K562 (cell line): ENCODE results near the gene ITGAE. TPM values are rescaled to one million over a fixed set of nuclear protein-coding genes. Genes with fewer than 3 reads are reported as not detected.

Source experiments
- C11orf30 ChIP-seq: fragments of 450-650 bp; IDR thresholded peaks from 2 replicates; pipeline ENCODE4 v1.6.1; 2016; ENCODE audit warnings: low read depth, mild to moderate bottlenecking
- GATA2 ChIP-seq: sonication (generic); formaldehyde crosslinking; IDR thresholded peaks from 2 replicates; pipeline ENCODE4 v1.4.0; 2020; ENCODE audit warnings: mild to moderate bottlenecking, missing genetic modification reagents
- HDAC1 ChIP-seq, 2 experiments: fragments of 450-650 bp; IDR thresholded peaks; 2 replicates each; pipeline ENCODE4 v1.6.1; 2016 to 2017; ENCODE audit warnings: inconsistent platforms in 1 of 2, mild to moderate bottlenecking in 1 of 2, moderate library complexity in 1 of 2
- MTA3 ChIP-seq: fragments of 450-650 bp; formaldehyde crosslinking; IDR thresholded peaks from 2 replicates; pipeline ENCODE4 v1.6.1; 2017; ENCODE audit warnings: mild to moderate bottlenecking, borderline replicate concordance
- PRPF4 ChIP-seq: fragments of 200-400 bp; formaldehyde crosslinking; IDR thresholded peaks from one replicate; pipeline ENCODE4 v1.6.1; 2017; ENCODE audit warnings: low read length, low read depth, mild to moderate bottlenecking; ENCODE audit not compliant: insufficient read depth, poor library complexity, severe bottlenecking
- RBFOX2 ChIP-seq: fragments of 200-400 bp; formaldehyde crosslinking; IDR thresholded peaks from 2 replicates; pipeline ENCODE4 v1.6.1; 2017; ENCODE audit warnings: low read depth, mild to moderate bottlenecking, low read length, moderate library complexity
- SMARCA5 ChIP-seq: fragments of 450-650 bp; IDR thresholded peaks from 2 replicates; pipeline ENCODE4 v1.6.1; 2016
- ZNF146 ChIP-seq: IDR thresholded peaks from one replicate; pipeline ENCODE4 v1.6.1; 2018; ENCODE audit warnings: missing compliant biosample characterization; ENCODE audit not compliant: unreplicated experiment
- ZNF75A ChIP-seq: fragments of 450-650 bp; formaldehyde crosslinking; IDR thresholded peaks from 2 replicates; pipeline ENCODE4 v1.4.0; 2020; ENCODE audit warnings: mild to moderate bottlenecking
- polyA plus RNA-seq, 8 experiments: library from polyadenylated mRNA; depleted of rRNA in 4 of 8; stranded (reverse) in 5 of 8; unstranded in 3 of 8; fragments of >200 nt; fragmentation: Nextera tagmentation in 2 of 8; fragmentation: Illumina TruSeq in 1 of 8; extraction: Ambion mirVana in 2 of 8; extraction: Trizol in 1 of 8; gene quantifications; 2 replicates each; pipeline versions ENCODE4 v1.2.1 to v1.2.3, GENCODE V29; 2011 to 2014; ENCODE audit warnings: inconsistent platforms in 1 of 8, missing spikeins in 1 of 8
- total RNA-seq, 7 experiments: library from RNA; depleted of rRNA in 6 of 7; stranded (reverse); fragments of >200 nt in 6 of 7; fragmentation: Illumina TruSeq in 2 of 7; extraction: Trizol in 2 of 7; gene quantifications; 2 replicates each; pipeline versions ENCODE4 v1.2.1 to v1.2.3, GENCODE V29; 2011 to 2021; ENCODE audit warnings: low replicate concordance in 1 of 7
- TF ChIP-seq, protein P1 (sequence below): fragments of 450-650 bp; IDR thresholded peaks from 2 replicates; pipeline ENCODE4 v1.6.1; 2016; ENCODE audit warnings: mild to moderate bottlenecking, moderate library complexity

Gene ITGAE
- total and polyA plus RNA-seq, 9 of the 15 experiments (the other 6 are each of a cell fraction or from before 2014, with no cell fraction given) = 14.8 to 160 (median 27.0) TPM

DNA sequence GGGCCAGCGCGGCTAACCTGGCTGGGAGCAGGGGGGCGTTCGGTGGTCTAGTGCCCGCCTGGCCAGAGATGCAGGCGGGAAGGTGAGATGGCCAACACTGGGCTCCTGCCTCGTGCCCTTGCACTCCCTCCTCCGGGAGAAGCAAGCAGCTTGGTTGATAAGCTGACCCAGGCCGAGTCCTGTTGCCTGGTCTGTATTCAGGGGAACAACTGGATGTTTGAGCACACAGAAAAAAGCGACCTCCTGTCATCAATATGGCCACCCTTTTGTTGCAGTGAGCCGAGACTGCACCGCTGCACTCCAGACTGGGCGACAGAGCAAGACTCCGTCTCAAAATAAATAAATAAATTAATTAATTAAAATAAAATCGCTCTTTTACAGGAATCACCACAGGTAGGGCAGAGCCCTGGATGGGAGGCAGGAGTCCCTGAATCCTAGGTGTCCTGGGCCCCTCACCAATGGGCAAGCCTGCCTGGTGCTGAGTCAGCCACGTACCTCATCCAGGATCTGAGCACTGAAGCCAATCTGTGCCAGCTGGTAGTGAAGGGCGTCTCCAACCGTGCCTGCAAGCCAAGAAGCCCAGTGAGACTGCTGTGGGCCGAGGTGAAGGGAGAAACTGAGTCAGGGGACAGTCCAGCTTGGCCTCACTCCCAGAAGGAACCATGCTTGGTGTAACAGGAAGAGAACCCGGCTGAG, 45.5 kb downstream of the ITGAE start (continued):
- TF ChIP-seq, protein P1, sequence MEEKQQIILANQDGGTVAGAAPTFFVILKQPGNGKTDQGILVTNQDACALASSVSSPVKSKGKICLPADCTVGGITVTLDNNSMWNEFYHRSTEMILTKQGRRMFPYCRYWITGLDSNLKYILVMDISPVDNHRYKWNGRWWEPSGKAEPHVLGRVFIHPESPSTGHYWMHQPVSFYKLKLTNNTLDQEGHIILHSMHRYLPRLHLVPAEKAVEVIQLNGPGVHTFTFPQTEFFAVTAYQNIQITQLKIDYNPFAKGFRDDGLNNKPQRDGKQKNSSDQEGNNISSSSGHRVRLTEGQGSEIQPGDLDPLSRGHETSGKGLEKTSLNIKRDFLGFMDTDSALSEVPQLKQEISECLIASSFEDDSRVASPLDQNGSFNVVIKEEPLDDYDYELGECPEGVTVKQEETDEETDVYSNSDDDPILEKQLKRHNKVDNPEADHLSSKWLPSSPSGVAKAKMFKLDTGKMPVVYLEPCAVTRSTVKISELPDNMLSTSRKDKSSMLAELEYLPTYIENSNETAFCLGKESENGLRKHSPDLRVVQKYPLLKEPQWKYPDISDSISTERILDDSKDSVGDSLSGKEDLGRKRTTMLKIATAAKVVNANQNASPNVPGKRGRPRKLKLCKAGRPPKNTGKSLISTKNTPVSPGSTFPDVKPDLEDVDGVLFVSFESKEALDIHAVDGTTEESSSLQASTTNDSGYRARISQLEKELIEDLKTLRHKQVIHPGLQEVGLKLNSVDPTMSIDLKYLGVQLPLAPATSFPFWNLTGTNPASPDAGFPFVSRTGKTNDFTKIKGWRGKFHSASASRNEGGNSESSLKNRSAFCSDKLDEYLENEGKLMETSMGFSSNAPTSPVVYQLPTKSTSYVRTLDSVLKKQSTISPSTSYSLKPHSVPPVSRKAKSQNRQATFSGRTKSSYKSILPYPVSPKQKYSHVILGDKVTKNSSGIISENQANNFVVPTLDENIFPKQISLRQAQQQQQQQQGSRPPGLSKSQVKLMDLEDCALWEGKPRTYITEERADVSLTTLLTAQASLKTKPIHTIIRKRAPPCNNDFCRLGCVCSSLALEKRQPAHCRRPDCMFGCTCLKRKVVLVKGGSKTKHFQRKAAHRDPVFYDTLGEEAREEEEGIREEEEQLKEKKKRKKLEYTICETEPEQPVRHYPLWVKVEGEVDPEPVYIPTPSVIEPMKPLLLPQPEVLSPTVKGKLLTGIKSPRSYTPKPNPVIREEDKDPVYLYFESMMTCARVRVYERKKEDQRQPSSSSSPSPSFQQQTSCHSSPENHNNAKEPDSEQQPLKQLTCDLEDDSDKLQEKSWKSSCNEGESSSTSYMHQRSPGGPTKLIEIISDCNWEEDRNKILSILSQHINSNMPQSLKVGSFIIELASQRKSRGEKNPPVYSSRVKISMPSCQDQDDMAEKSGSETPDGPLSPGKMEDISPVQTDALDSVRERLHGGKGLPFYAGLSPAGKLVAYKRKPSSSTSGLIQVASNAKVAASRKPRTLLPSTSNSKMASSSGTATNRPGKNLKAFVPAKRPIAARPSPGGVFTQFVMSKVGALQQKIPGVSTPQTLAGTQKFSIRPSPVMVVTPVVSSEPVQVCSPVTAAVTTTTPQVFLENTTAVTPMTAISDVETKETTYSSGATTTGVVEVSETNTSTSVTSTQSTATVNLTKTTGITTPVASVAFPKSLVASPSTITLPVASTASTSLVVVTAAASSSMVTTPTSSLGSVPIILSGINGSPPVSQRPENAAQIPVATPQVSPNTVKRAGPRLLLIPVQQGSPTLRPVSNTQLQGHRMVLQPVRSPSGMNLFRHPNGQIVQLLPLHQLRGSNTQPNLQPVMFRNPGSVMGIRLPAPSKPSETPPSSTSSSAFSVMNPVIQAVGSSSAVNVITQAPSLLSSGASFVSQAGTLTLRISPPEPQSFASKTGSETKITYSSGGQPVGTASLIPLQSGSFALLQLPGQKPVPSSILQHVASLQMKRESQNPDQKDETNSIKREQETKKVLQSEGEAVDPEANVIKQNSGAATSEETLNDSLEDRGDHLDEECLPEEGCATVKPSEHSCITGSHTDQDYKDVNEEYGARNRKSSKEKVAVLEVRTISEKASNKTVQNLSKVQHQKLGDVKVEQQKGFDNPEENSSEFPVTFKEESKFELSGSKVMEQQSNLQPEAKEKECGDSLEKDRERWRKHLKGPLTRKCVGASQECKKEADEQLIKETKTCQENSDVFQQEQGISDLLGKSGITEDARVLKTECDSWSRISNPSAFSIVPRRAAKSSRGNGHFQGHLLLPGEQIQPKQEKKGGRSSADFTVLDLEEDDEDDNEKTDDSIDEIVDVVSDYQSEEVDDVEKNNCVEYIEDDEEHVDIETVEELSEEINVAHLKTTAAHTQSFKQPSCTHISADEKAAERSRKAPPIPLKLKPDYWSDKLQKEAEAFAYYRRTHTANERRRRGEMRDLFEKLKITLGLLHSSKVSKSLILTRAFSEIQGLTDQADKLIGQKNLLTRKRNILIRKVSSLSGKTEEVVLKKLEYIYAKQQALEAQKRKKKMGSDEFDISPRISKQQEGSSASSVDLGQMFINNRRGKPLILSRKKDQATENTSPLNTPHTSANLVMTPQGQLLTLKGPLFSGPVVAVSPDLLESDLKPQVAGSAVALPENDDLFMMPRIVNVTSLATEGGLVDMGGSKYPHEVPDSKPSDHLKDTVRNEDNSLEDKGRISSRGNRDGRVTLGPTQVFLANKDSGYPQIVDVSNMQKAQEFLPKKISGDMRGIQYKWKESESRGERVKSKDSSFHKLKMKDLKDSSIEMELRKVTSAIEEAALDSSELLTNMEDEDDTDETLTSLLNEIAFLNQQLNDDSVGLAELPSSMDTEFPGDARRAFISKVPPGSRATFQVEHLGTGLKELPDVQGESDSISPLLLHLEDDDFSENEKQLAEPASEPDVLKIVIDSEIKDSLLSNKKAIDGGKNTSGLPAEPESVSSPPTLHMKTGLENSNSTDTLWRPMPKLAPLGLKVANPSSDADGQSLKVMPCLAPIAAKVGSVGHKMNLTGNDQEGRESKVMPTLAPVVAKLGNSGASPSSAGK = peak; percentile 78
- TF ChIP-seq MTA3 (0 out of 2 replicates have a peak, but pooled peaks have one; percentile 39), C11orf30 (no peak), RBFOX2 (peak; percentile 31), SMARCA5 (no peak), GATA2 (CRISPR knock-in tag) (no peak), HDAC1 (IDR thresholded peaks at IDR 0.05) (peak in 1 of 2 experiments; percentile 12; a peak in 1 of 4 replicates), ZNF75A (CRISPR knock-in tag) (no peak), ZNF146 (CRISPR knock-in tag) (no peak), PRPF4 (no peak)
